Measurements from ENCODE around the gene RRBP1.

Gene RRBP1

GRCh38 chr20:17566345-17566744 is 115.7 kb downstream of the RRBP1 start:
- no peak for TF ChIP-seq CTCF (conservative IDR thresholded peaks at IDR 0.05; ENCODE audit: control insufficient read depth, insufficient read depth, low read depth, low read length)
- H3K4me3 ChIP-seq (ENCODE audit: control insufficient read depth, low read depth, low read length) = no peak overlapping the region
- DNase-seq (ENCODE audit: low read depth) = no peak

DNA sequence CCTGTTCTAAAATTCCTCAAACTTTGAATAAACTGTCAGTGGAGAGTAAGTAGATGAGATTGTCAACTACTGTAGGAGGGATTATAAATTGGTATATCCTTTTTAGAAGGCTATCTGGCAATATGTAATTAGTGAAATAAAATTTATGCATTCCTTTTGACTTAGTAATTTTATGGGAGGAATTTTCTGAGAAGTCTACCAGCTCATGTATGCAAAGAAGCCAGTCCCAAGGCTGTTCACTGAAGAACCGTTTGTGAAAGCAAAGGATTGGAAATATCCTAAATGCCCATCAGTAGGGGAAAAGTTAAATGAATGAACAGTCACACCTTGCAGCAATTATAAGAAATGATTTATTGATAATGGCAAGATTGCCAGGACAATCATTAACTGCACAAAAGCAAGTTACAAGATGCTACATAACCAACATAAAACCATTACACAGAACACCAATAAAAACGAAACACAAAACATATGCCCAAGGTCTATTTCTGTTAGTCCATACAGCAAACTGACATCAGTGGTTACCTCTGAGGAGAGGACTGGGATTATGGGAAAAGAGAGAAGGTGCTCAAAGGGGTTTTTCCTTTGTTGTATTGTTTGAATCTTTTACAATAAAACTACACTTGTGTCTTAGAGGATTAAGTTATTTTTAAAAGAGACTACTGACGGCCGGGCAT is 116.7 kb downstream of the RRBP1 start:
- no peak overlapping the region for H3K4me3 ChIP-seq (ENCODE audit: control insufficient read depth, low read depth, low read length)
- TF ChIP-seq CTCF (conservative IDR thresholded peaks at IDR 0.05; ENCODE audit: control insufficient read depth, insufficient read depth, low read depth, low read length) = no peak
- no peak for DNase-seq (ENCODE audit: low read depth)

Data from fibroblast of mammary gland (primary cell).